ENCODE measurements around the gene CERS6.

DNA sequence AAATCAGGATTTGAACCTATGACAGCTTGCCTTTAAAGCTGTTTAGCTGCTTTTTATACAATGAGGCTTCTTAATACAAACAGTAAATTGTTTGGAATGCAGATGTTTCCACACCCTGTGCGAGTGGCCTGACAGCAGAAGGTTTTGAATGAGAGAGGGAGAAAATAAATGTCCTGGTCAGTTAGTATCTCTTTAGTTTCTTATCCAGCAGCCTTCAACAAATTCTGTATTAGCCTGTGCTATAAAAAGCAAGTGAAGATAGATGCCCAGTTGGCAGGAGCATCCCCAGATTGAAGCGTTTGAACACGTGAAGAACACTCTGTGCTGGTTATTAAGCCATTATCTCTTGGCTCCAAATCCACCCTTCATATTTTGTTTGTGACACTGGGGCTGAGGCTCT lies 70.6 kb downstream of the CERS6 start:
- TF ChIP-seq, protein P1, sequence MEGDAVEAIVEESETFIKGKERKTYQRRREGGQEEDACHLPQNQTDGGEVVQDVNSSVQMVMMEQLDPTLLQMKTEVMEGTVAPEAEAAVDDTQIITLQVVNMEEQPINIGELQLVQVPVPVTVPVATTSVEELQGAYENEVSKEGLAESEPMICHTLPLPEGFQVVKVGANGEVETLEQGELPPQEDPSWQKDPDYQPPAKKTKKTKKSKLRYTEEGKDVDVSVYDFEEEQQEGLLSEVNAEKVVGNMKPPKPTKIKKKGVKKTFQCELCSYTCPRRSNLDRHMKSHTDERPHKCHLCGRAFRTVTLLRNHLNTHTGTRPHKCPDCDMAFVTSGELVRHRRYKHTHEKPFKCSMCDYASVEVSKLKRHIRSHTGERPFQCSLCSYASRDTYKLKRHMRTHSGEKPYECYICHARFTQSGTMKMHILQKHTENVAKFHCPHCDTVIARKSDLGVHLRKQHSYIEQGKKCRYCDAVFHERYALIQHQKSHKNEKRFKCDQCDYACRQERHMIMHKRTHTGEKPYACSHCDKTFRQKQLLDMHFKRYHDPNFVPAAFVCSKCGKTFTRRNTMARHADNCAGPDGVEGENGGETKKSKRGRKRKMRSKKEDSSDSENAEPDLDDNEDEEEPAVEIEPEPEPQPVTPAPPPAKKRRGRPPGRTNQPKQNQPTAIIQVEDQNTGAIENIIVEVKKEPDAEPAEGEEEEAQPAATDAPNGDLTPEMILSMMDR (IDR thresholded peaks at IDR 0.05) = no peak
- TF ChIP-seq POLR2A (IDR thresholded peaks at IDR 0.05) = no peak
